HepG2 (cell line): ENCODE data around the gene C5orf24. TPM values are rescaled to one million over a fixed set of nuclear protein-coding genes. Genes with fewer than 3 reads are reported as not detected.

ENCODE experiments used
- ARID5B ChIP-seq: IDR thresholded peaks from 2 replicates; pipeline ENCODE4 v1.4.0; 2020; ENCODE audit warnings: mild to moderate bottlenecking, missing genetic modification reagents
- ATAD3A ChIP-seq: sonication (generic); formaldehyde crosslinking; IDR thresholded peaks from 2 replicates; pipeline ENCODE4 v1.4.0; 2020; ENCODE audit warnings: missing genetic modification reagents
- ATF7 ChIP-seq, 2 experiments: fragments of 450-650 bp in 1 of 2; sonication (generic) in 1 of 2; formaldehyde crosslinking in 1 of 2; IDR thresholded peaks; 2 replicates each; pipeline versions ENCODE4 v1.4.0 to v1.6.1; 2016 to 2020; ENCODE audit warnings: antibody characterized with exemption in 1 of 2, mild to moderate bottlenecking in 1 of 2, missing genetic modification reagents in 1 of 2
- HDAC2 ChIP-seq: sonication (generic); formaldehyde crosslinking; IDR thresholded peaks from 2 replicates; pipeline ENCODE4 v1.4.0; 2020; ENCODE audit warnings: missing genetic modification reagents
- IKZF4 ChIP-seq: sonication (generic); formaldehyde crosslinking; IDR thresholded peaks from 2 replicates; pipeline ENCODE4 v1.5.1; 2020; ENCODE audit warnings: borderline replicate concordance, mild to moderate bottlenecking, low read depth, missing genetic modification reagents; ENCODE audit errors: not compliant biosample characterization
- KLF12 ChIP-seq: sonication (generic); formaldehyde crosslinking; IDR thresholded peaks from 2 replicates; pipeline ENCODE4 v1.4.0; 2020; ENCODE audit warnings: missing genetic modification reagents, borderline replicate concordance
- NCOA5 ChIP-seq: sonication (generic); formaldehyde crosslinking; IDR thresholded peaks from 2 replicates; pipeline ENCODE4 v1.4.0; 2020; ENCODE audit warnings: missing genetic modification reagents
- POLR2A ChIP-seq, 2 experiments: IDR thresholded peaks; 2 replicates each; pipeline ENCODE4 v1.6.1; 2011; ENCODE audit warnings: low read depth in 2 of 2, low read length in 2 of 2, mild to moderate bottlenecking in 1 of 2, moderate library complexity in 1 of 2; ENCODE audit not compliant: insufficient read depth in 1 of 2
- RNF2 ChIP-seq: fragments of 450-650 bp; conservative IDR thresholded peaks from 2 replicates; pipeline ENCODE4 v1.6.1; 2016; ENCODE audit warnings: low read depth
- SRSF4 ChIP-seq: fragments of 200-400 bp; formaldehyde crosslinking; IDR thresholded peaks from one replicate; pipeline ENCODE4 v1.6.1; 2018; ENCODE audit warnings: mild to moderate bottlenecking, low read depth, low read length, moderate library complexity; ENCODE audit not compliant: poor library complexity, severe bottlenecking
- TBX3 ChIP-seq: fragments of 450-650 bp; IDR thresholded peaks from 2 replicates; pipeline ENCODE4 v1.6.1; 2017; ENCODE audit warnings: antibody characterized with exemption, mild to moderate bottlenecking, inconsistent platforms, borderline replicate concordance
- ZMYM2 ChIP-seq: sonication (generic); formaldehyde crosslinking; IDR thresholded peaks from 2 replicates; pipeline ENCODE4 v1.8.0; 2022; ENCODE audit warnings: mild to moderate bottlenecking, missing genetic modification reagents
- ZNF280B ChIP-seq: sonication (generic); formaldehyde crosslinking; IDR thresholded peaks from 2 replicates; pipeline ENCODE4 v1.5.0; 2020; ENCODE audit warnings: missing genetic modification reagents, mild to moderate bottlenecking, borderline replicate concordance
- ZNF546 ChIP-seq: sonication (generic); formaldehyde crosslinking; conservative IDR thresholded peaks from 2 replicates; pipeline ENCODE4 v1.8.1; 2023; ENCODE audit warnings: mild to moderate bottlenecking, missing genetic modification reagents
- polyA plus RNA-seq, 8 experiments: library from polyadenylated mRNA; depleted of rRNA in 3 of 8; stranded (reverse) in 7 of 8; unstranded in 1 of 8; fragments of >200 nt; fragmentation: Illumina TruSeq in 4 of 8; extraction: Trizol in 4 of 8; gene quantifications; 2 replicates each; pipeline versions ENCODE4 v1.2.1 to v1.2.3, GENCODE V29; 2011 to 2016; ENCODE audit warnings: low read depth in 4 of 8, missing spikeins in 1 of 8, mixed read lengths in 1 of 8; ENCODE audit not compliant: insufficient read depth in 1 of 8
- total RNA-seq, 5 experiments: library from RNA; depleted of rRNA; stranded (reverse); fragments of >200 nt; fragmentation: Illumina TruSeq; extraction: Trizol; gene quantifications; 2 replicates each; pipeline ENCODE4 v1.2.3, GENCODE V29; 2016; ENCODE audit warnings: low read depth in 1 of 5
- TF ChIP-seq, protein P1 (sequence below): sonication (generic); formaldehyde crosslinking; IDR thresholded peaks from 2 replicates; pipeline ENCODE4 v1.5.0; 2020; ENCODE audit warnings: mild to moderate bottlenecking, missing genetic modification reagents, borderline replicate concordance

C5orf24 gene
- total and polyA plus RNA-seq, 2 of the 13 experiments (the other 11 are each of a cell fraction or from before 2014, with no cell fraction given), result 34.6 to 41.5 TPM

DNA sequence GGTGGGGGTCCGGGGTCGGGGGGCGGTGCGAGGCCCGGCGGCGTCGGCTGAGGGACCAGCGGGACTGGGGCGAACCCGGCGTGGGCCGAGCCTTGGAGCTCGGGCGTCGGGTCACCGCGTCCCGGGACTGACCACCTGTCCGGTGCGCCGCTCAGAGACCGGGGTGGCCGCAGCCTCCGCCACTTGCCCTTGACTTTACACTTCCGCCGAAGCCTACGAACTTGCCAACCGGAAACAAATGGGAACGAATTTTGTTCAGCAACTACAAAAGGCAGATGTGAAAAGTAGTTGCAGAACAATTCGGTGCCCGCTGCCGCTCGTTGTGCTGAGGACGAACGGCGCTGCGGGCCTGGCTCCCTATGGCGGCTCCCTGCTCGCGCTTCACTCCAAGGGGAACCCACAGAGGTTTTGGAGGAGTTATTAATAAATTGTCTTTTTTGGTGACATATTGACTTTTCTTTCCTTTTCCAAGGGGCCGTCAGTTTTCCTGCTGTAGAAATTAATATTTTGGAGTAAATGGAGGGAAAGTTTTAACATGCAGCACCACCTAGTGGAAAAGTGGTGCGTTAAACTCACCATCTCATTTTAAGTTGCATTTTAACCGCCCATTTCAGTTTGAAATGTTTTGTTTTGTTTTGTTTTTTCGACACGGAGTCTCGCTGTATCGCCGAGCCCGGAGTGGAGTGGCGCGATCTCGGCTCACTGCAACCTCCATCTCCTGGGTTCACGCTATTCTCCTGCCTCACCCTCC, 59.7 kb downstream of the C5orf24 start (continued):
- no peak for TF ChIP-seq ZNF280B (CRISPR knock-in tag)
- no peak for TF ChIP-seq TBX3
- no peak for TF ChIP-seq ZNF546 (CRISPR knock-in tag)
- no peak for TF ChIP-seq ZMYM2 (CRISPR knock-in tag)
- no peak for TF ChIP-seq ARID5B (CRISPR knock-in tag)
- no peak for TF ChIP-seq HDAC2
- TF ChIP-seq IKZF4 (CRISPR knock-in tag), result peak; percentile 32
- TF ChIP-seq POLR2A (IDR thresholded peaks at IDR 0.05; ENCODE audit: insufficient read depth in 1 of 2, low read depth in 2 of 2, low read length in 2 of 2), result peak in 1 of 2 experiments; percentile 22; a peak in 1 of 4 replicates
- TF ChIP-seq, protein P1, sequence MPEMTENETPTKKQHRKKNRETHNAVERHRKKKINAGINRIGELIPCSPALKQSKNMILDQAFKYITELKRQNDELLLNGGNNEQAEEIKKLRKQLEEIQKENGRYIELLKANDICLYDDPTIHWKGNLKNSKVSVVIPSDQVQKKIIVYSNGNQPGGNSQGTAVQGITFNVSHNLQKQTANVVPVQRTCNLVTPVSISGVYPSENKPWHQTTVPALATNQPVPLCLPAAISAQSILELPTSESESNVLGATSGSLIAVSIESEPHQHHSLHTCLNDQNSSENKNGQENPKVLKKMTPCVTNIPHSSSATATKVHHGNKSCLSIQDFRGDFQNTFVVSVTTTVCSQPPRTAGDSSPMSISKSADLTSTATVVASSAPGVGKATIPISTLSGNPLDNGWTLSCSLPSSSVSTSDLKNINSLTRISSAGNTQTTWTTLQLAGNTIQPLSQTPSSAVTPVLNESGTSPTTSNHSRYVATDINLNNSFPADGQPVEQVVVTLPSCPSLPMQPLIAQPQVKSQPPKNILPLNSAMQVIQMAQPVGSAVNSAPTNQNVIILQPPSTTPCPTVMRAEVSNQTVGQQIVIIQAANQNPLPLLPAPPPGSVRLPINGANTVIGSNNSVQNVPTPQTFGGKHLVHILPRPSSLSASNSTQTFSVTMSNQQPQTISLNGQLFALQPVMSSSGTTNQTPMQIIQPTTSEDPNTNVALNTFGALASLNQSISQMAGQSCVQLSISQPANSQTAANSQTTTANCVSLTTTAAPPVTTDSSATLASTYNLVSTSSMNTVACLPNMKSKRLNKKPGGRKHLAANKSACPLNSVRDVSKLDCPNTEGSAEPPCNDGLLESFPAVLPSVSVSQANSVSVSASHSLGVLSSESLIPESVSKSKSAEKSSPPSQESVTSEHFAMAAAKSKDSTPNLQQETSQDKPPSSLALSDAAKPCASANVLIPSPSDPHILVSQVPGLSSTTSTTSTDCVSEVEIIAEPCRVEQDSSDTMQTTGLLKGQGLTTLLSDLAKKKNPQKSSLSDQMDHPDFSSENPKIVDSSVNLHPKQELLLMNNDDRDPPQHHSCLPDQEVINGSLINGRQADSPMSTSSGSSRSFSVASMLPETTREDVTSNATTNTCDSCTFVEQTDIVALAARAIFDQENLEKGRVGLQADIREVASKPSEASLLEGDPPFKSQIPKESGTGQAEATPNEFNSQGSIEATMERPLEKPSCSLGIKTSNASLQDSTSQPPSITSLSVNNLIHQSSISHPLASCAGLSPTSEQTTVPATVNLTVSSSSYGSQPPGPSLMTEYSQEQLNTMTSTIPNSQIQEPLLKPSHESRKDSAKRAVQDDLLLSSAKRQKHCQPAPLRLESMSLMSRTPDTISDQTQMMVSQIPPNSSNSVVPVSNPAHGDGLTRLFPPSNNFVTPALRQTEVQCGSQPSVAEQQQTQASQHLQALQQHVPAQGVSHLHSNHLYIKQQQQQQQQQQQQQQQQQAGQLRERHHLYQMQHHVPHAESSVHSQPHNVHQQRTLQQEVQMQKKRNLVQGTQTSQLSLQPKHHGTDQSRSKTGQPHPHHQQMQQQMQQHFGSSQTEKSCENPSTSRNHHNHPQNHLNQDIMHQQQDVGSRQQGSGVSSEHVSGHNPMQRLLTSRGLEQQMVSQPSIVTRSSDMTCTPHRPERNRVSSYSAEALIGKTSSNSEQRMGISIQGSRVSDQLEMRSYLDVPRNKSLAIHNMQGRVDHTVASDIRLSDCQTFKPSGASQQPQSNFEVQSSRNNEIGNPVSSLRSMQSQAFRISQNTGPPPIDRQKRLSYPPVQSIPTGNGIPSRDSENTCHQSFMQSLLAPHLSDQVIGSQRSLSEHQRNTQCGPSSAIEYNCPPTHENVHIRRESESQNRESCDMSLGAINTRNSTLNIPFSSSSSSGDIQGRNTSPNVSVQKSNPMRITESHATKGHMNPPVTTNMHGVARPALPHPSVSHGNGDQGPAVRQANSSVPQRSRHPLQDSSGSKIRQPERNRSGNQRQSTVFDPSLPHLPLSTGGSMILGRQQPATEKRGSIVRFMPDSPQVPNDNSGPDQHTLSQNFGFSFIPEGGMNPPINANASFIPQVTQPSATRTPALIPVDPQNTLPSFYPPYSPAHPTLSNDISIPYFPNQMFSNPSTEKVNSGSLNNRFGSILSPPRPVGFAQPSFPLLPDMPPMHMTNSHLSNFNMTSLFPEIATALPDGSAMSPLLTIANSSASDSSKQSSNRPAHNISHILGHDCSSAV (CRISPR knock-in tag), result no peak
- TF ChIP-seq KLF12 (CRISPR knock-in tag), result no peak; the same call in 1 of the 2 replicates
- no peak for TF ChIP-seq SRSF4
- TF ChIP-seq RNF2, result no peak
- TF ChIP-seq ATAD3A (CRISPR knock-in tag), result no peak
- TF ChIP-seq NCOA5 (CRISPR knock-in tag), result no peak
- no peak for TF ChIP-seq ATF7 (IDR thresholded peaks at IDR 0.05)
- TF ChIP-seq ATF7 (CRISPR knock-in tag; IDR thresholded peaks at IDR 0.05), result no peak
